Gastroesophageal sphincter (tissue), 3 donors: ENCODE data around the gene ITGB6.

Experiments used
- CTCF ChIP-seq, 4 experiments: fragments of 200-600 bp in 2 of 4; fragments of 450-650 bp in 2 of 4; sonication (generic) in 1 of 4; IDR thresholded peaks; one replicate each; pipeline ENCODE4 v1.5.1; 2017 to 2019; ENCODE audit warnings: antibody characterized with exemption in 4 of 4, mild to moderate bottlenecking in 2 of 4, moderate library complexity in 2 of 4
- EP300 ChIP-seq: sonication (generic); formaldehyde crosslinking; IDR thresholded peaks from one replicate; pipeline ENCODE4 v1.6.1; 2017; ENCODE audit warnings: antibody characterized with exemption, mild to moderate bottlenecking
- POLR2A ChIP-seq, 2 donors: fragments of 450-650 bp; IDR thresholded peaks; one replicate each; pipeline ENCODE4 v1.6.1; 2017; ENCODE audit warnings: antibody characterized with exemption in 2 of 2, mild to moderate bottlenecking in 2 of 2, moderate library complexity in 1 of 2

- TF ChIP-seq POLR2A (IDR thresholded peaks at IDR 0.05) (no peak), CTCF (IDR thresholded peaks at IDR 0.05) (no peak), EP300 (no peak)
These were observed 135.2 kb downstream of the ITGB6 start for GRCh38 chr2:160064916-160065315.
